Body of pancreas (tissue), 4 donors: ENCODE data around the gene COL4A2. TPM values are rescaled to one million over a fixed set of nuclear protein-coding genes. Genes with fewer than 3 reads are reported as not detected.

Experiments used
- ATAC-seq: fragments of 150-250 bp; one replicate; pipeline ENCODE4 v1.9.1; 2016
- DNase-seq, 4 donors: peaks; one replicate each; pipeline ENCODE4 v3.0.0-alpha.2; 2019
- H3K27ac ChIP-seq, 4 donors: fragments of 200-600 bp; sonication (generic); 1 replicate in 3 of 4; 2 replicates in 1 of 4; pipeline versions ENCODE4 v1.5.1 to v1.6.1; 2016 to 2019; ENCODE audit warnings: mild to moderate bottlenecking in 1 of 4, mixed read lengths in 1 of 4, moderate library complexity in 1 of 4
- H3K27me3 ChIP-seq, 2 donors: fragments of 200-600 bp; sonication (generic); one replicate each; pipeline ENCODE4 v1.6.0; 2016; ENCODE audit warnings: mild to moderate bottlenecking in 1 of 2
- H3K36me3 ChIP-seq, 2 donors: fragments of 200-600 bp; sonication (generic); replicated peaks in 1 of 2; 2 replicates each; pipeline ENCODE4 v1.5.1; 2016; ENCODE audit warnings: low read depth in 2 of 2; ENCODE audit not compliant: insufficient read depth in 1 of 2
- H3K4me1 ChIP-seq: fragments of 200-600 bp; sonication (generic); one replicate; pipeline ENCODE4 v1.6.0; 2016
- H3K4me3 ChIP-seq, 2 donors: fragments of 200-600 bp; sonication (generic); 1 replicate in 1 of 2; 2 replicates in 1 of 2; pipeline ENCODE4 v1.5.1; 2016 to 2019
- H3K9me3 ChIP-seq, 3 donors: fragments of 200-600 bp; sonication (generic); 1 replicate in 2 of 3; 2 replicates in 1 of 3; pipeline ENCODE4 v1.5.1; 2016
- CTCF ChIP-seq, 7 experiments: fragments of 450-650 bp in 4 of 7; fragments of 200-600 bp in 3 of 7; sonication (generic) in 3 of 7; IDR thresholded peaks; one replicate each; pipeline ENCODE4 v1.5.1; 2016 to 2019; ENCODE audit warnings: antibody characterized with exemption in 7 of 7
- POLR2A ChIP-seq, 3 donors: fragments of 450-650 bp; IDR thresholded peaks; one replicate each; pipeline ENCODE4 v1.6.1; 2016; ENCODE audit warnings: antibody characterized with exemption in 3 of 3, mild to moderate bottlenecking in 2 of 3
- WGBS, 2 donors: methylation state at CpG; one replicate each; pipeline ENCODE4 v1.1.5; 2017; 5-methylcytosine and 5-hydroxymethylcytosine counted together
- intact Hi-C: fragments of 100-400 bp; cut with DNase I; formaldehyde crosslinking; loops from one replicate; pipeline ENCODE4 v1.15.1; 2023
- total RNA-seq, 2 donors: library from RNA; depleted of rRNA; stranded (reverse); fragments of >200 nt; gene quantifications; one replicate each; pipeline ENCODE4 v1.1.0, GENCODE V29; 2016

The COL4A2 gene
- total RNA-seq, 2 donors from 2014 or later, result 69.3 to 230 TPM

GRCh38 chr13:110536006-110536693 lies 229.1 kb downstream of the COL4A2 start:
- intact Hi-C loops, result no loop called here
- peak in 1 of 4 donors; percentile 75 for DNase-seq
- Histone ChIP-seq H3K9me3 (no peaks in the 10 kb centered on the region), H3K27ac (peak overlapping the region in 2 of 4 donors; percentile 5 to 35), H3K4me1 (peaks cover 58% of the 10 kb centered on the region), H3K4me3 (no peak overlapping the region), H3K36me3 (no peaks in the 10 kb centered on the region), H3K27me3 (no peaks in the 10 kb centered on the region)
- 70 to 85% methylated on average over 17 to 18 of the region's 18 CpGs for WGBS, 2 donors
- TF ChIP-seq POLR2A (IDR thresholded peaks at IDR 0.05), result no peak
- no peak for TF ChIP-seq CTCF (IDR thresholded peaks at IDR 0.05)
- no peak for ATAC-seq

- ATAC-seq, result peak; percentile 67
- H3K4me1 ChIP-seq, result peaks cover 68% of the 10 kb centered on the region
- intact Hi-C loops, result no loop called here
- H3K9me3 ChIP-seq, result no peaks in the 10 kb centered on the region
- no peaks in the 10 kb centered on the region for H3K27me3 ChIP-seq
- WGBS, 2 donors, result 2 to 8% methylated on average over 3 to 5 of the region's 5 CpGs
- H3K27ac ChIP-seq, result peak overlapping the region in 3 of 4 donors; percentile 43 to 82 (median 56)
- no peak for TF ChIP-seq CTCF (IDR thresholded peaks at IDR 0.05)
- peak in 1 of 3 donors; percentile 24 for TF ChIP-seq POLR2A (IDR thresholded peaks at IDR 0.05)
- DNase-seq, result peak; percentile 64 to 87 (median 83)
- H3K4me3 ChIP-seq, result no peak overlapping the region
- H3K36me3 ChIP-seq, result no peaks in the 10 kb centered on the region
Measured at GRCh38 chr13:110538632-110539031, 231.5 kb downstream of the COL4A2 start.

GRCh38 chr13:110539894-110540293 lies 232.8 kb downstream of the COL4A2 start:
- H3K27me3 ChIP-seq, result no peaks in the 10 kb centered on the region
- no peak for DNase-seq
- H3K9me3 ChIP-seq, result no peaks in the 10 kb centered on the region
- H3K27ac ChIP-seq, result peak overlapping the region in 2 of 4 donors; percentile 4 to 85
- no peak overlapping the region for H3K4me3 ChIP-seq
- TF ChIP-seq POLR2A (IDR thresholded peaks at IDR 0.05) (no peak), CTCF (IDR thresholded peaks at IDR 0.05) (no peak)
- WGBS, 2 donors, result 70 to 71% methylated on average over 5 of the region's 5 CpGs
- H3K4me1 ChIP-seq, result peaks cover 74% of the 10 kb centered on the region
- no peak for ATAC-seq
- H3K36me3 ChIP-seq, result no peaks in the 10 kb centered on the region
- intact Hi-C loops, result no loop called here

GRCh38 chr13:110540871-110541525 lies 233.9 kb downstream of the COL4A2 start:
- peak; percentile 75 for ATAC-seq
- WGBS, 2 donors, result 28 to 44% methylated on average over 13 to 15 of the region's 15 CpGs
- Histone ChIP-seq H3K4me3 (no peak overlapping the region), H3K4me1 (peaks cover 81% of the 10 kb centered on the region), H3K27me3 (no peaks in the 10 kb centered on the region), H3K36me3 (no peaks in the 10 kb centered on the region), H3K9me3 (no peaks in the 10 kb centered on the region), H3K27ac (peak overlapping the region; percentile 68 to 85 (median 76))
- intact Hi-C loops, result no loop called here
- TF ChIP-seq CTCF (IDR thresholded peaks at IDR 0.05), result no peak
- TF ChIP-seq POLR2A (IDR thresholded peaks at IDR 0.05), result no peak
- DNase-seq, result peak in 2 of 4 donors; percentile 45 to 56
